HG02571 (cell line): ENCODE data around the gene MMGT1.

Experiments
- ATAC-seq: cut with Tn5 transposase; IDR thresholded peaks from one replicate; pipeline ENCODE4 v1.9.1; 2021; ENCODE audit warnings: mild to moderate bottlenecking, moderate library complexity; ENCODE audit not compliant: unreplicated experiment

Gene MMGT1

DNA sequence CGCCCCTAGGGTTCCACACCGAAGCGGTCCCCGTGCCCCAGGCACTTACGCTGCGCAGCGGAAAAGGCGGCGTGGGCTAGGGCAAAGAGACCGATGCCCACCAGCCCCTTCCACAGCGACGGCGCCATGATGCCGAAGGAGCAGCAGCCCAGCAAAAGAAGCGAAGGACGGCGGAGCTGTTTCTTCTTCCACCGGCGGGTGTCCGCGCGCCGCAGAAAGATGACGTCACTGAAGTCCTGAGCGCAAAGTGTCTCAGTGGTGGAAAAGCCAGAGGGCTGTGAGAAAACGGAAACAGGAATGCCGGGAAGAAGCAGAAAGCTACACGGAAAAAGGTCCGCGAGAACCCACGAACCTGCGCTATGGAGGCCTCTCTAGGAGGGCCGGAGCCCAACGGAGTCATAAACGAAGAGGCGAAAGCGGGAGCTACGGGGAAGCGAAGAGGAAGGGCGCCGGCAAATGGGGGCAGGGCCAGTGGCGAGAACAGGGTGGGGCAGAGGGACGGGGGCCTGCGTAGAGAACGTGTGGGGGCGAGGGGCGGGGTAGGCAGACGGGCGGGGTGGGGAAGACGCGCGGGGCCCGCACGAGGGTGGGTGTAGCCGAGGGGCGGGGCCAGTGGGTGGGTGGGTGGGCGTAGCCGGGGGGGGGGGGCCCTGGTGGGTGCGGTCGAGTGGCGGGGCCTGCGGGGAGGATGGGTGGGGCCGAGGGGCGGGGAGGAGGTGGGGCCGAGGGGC is at the start of gene MMGT1:
Gene MMGT1 (minus strand): TSS at position 441 of the 731 bp plus-strand sequence. CDS start 313 bp downstream, at position 128.
- ATAC-seq: peak; percentile 68

DNA sequence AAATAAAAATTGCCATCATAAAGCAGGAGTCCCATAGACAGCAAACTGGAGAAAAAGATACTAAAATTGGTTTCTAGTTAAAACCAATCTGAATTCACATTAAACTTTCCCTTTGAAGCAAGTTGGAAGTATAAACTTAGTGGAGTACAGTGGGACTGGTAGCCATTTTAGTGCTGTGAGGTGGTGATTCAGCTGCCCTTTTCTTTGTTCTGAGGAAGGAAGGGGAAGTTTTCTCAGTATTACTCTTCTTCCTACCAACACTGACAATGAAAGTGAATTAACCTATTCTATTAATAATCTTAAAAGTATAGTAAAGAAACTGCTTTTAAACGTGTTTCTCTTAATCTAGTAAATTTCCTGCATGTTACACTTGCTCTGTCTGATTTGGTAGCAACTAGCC is 48.1 kb upstream of the MMGT1 start:
- no peak for ATAC-seq

DNA sequence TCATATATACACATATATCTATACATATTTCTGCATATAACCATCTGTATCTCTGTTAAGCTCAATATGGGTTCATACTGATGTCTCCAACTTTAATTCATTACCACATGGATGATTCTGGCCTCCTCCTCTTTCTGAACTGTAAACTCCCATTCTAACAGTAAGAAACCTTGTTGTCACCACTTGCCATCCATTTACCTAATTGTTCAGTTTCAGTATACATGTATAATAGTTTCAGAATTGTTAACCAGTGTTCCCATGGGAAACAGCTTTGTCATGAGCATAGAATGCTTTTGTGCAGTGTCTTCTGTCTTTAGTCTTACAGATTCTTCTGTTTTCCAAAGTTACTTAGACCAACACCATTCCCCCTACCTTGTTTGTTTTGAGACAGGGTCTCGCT is 47.4 kb upstream of the MMGT1 start:
- peak; percentile 64 for ATAC-seq

DNA sequence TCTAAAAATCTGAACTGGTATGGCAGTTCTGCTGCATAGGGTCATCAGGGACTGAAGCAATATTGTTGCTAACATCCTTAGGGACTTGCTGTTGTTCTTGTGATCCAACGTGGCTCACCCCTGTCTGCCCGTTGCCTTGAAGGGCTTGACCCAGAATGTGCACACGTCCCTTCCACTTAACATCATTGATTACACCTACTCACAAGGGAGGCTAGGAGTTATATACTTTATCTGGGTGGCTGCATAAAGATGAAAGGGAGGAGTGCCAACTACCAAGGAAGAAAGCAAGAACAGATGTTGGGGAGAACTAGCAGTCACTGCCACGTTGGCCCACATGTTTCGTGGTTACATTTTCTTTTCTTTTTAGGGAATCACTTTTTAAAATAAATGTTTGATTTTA is 45.4 kb upstream of the MMGT1 start:
- ATAC-seq: no peak

DNA sequence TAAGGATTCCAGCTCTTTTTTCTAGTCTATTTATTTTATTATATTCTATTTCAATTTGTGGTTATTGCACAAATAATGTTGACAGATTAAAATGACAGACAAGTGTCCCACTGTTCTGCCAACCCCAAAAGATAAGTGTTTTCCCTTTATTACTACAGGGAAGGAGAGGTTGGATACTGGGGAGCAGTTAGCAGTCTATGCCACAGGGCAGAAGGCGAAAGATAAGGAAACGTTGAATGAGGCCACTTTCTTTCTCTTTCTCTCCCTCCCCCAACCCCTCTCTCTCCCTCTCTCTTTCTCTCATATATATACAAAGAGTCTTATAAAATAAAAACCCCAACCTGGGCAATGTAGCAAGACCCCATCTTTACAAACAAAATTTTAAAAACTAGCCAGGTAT is 43.1 kb upstream of the MMGT1 start:
- ATAC-seq: no peak

DNA sequence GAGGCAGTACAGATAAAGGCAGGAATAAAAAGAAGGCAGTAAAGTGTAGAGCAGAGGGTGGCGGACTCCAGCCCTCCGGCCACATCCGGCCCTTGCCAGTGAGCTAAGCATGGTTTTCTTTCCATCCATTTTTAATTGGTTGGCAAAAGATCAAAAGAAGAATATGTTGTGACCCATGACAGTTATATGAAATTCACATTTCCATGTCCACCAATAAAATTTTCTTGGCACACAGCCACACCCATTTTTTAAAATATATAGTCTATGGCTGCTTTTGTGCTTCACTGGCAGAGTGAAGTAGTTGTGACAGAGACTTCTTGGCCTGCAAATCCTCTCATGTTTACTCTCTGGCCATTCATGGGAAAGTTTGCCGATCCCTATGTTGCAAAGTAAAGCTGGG is 41.2 kb upstream of the MMGT1 start:
- no peak for ATAC-seq

DNA sequence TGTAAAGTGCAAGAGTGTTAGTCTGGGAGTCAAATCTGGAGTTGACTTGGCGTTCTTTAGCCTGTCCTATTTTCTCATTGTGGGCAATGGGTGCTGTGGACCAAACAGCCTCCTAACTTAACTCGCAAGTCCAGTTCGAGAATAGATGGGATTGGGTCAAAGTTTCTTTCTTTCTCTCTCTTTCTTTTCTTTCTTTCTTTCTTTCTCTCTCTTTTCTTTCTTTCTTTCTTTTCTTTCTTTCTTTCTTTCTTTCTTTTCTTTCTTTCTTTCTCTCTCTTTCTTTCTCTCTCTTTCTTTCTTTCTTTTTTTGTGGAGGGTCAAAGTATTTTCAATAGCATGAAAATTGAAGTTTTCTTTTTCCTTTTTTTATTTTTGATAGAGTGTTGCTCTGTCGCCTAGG is 14.5 kb upstream of the MMGT1 start:
- ATAC-seq: no peak

DNA sequence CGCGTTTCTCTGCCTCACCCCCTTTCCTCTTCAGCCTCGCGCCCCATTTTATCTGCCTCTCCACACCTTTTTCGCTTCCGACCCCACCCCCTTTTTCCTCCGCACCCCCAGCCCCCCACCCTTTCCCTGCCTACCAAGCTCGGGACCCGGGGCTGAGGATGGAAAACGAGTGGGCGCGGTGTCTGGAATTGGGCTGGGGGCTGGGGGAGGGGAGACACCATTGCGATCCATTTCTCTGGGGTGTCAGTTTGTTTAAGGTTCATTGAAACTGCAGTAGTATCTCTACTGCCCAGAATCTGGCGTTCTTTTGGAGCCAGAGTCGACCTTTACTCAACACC is 12.2 kb upstream of the MMGT1 start:
- ATAC-seq: no peak

DNA sequence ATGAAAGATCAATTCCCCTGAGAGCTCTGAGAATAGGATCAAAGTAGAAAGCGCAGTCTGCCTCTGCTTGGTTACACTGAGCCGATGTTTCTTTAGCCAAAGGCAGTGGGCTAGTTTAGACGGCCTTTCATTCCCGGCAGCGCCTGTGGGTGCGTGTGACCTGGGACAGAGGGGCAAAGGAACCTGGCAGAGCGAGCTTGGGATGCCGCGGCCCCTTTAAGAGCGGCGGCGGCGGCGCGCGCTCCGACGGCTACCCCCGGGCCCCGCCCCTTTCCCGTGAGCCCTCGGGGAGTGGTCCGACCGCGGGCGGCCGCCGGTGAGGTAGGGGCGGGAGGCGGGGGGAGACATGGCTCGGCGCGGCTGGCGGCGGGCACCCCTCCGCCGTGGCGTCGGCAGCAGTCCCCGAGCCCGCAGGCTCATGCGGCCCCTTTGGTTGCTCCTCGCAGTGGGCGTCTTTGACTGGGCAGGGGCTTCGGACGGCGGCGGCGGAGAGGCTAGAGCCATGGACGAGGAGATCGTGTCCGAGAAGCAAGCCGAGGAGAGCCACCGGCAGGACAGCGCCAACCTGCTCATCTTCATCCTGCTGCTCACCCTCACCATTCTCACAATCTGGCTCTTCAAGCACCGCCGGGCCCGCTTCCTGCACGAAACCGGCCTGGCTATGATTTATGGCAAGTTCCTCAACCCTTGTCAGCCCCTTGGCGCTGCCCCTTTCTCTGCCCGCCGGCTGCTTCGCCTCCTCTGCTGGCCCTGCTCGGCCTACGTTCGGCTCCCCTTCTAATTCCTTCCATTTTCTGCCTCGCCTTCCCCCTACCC is 11.6 kb upstream of the MMGT1 start, which contains the start of gene SLC9A6:
Gene SLC9A6 (plus strand): TSS at position 279 of the 816 bp plus-strand sequence. CDS start 224 bp downstream, at position 503.
- peak; percentile 89 for ATAC-seq

DNA sequence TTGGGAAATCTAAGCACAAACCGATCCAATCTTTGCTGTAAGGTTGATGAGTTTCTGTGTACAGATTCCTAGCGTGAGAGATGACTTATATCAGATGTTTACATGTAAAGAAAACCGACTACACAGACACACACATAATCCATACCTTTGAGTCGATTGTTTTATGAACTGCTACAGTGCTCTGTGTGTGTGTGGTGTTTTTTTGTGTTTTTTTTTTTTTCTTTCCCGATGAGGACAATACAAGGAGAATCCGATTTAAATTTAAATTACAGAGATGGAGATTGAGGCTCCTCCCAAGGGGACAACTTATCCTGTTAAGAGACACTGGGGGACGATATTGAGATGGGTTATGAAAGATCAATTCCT is 11.0 kb upstream of the MMGT1 start:
- no peak for ATAC-seq

DNA sequence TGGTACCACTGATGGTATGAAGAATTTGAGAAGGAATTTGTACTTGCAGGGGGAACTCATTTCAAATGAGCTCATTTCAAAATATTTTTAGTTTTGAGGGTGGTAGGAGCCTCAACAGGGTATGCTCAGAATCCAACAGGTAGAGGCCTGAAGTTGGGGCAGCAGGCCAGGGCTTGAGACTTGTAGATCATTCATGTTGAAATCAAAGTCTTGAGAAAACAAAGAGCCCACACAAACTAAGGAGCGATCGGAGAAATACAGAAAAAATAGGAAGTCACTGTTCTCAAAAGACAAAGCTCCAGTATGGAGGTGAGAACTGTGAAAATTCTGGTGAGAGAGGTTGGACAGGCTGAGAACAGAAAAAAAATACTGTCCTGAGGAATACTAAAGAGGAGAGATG is 10.5 kb upstream of the MMGT1 start:
- no peak for ATAC-seq

DNA sequence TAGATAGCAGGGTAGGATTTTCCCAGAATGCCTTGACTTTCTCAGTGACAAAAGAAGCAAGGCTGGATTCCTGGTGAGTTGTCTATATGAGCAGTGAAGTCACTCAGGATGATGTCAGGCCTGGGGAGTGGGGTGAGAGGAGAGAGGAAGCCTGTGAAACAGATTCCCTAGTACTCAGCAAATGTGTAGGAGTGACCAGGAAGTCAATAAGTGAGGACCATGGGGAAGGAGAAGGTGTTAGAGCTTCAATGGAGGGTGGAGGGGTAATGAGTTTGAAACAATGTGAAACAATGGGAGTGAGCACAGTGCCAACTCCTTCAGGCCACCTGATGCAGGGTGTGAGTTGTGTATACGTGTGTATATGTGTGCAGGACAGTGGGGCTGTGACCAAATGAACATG is 9.1 kb upstream of the MMGT1 start:
- no peak for ATAC-seq

DNA sequence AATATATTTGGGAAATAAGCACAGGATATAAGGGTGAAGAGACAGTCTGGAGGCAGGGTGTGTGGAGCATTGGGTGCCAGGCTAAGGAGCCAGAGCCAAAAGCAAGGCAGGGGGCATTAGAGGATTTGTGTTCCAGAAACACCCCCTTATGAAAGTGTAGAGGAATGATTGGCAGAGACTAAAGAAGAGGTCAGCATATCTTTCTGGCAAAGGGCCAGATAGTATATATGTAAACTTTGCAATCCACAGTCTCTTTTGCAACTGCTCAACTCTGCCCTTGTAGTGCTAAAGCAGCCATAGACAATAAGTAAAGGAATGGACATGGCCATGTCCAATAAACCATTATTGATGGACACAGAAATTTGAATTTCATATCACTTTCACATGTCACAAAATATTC is 7.9 kb upstream of the MMGT1 start:
- no peak for ATAC-seq

DNA sequence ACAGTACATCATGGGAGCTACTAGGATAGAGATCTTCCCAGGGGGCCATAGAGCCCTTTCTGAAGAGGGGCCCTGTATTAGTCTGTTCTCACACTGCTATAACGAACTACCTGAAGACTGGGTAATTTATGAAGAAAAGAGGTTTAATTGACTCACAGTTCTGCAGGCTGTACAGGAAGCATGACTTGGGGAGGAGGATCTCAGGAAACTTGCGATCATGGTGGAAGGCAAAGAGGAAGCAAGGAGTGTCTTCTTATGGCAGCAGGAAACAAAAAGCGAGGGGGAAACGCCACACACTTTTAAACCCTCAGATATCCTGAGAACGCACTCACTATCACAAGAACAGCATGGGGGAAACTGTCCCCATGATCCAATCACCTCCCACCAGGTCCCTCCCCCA is 7.2 kb upstream of the MMGT1 start:
- no peak for ATAC-seq

DNA sequence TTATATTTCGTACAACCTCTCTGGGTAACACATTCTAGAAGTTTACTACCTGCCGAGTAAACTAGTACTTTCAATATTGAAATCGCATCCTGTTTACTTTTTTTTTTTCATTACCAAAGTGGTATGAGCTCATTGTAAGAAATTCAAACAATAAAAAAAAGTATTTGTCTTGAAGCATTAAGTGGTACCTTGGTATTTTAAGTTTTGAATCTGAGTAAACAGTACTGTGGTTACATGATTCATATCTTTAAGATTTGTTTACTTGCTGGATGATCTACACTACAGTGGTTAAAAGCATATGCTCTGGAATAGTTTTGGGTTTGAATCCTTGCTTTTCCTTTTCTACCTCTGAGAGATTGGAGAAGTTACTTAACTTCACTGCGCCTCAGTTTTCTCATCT is 3.8 kb upstream of the MMGT1 start:
- no peak for ATAC-seq

DNA sequence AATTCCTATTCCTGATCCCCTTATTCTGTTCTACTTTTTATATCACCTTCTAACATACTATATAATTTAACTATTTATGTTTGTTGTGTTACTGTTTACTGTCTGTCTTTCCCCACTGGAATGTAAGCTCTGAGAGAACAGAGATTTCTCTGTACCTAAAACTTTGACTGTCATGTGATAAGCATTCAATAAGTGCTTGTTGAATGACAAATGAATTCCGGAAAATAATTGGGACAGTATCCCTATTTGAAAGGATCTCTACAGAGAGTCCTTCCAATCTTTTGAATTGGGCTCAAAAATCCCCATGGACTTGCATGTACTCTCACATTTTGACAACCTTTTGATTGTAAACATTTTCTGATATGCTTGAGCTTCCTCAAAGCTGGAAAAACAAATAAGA is 1.6 kb upstream of the MMGT1 start:
- no peak for ATAC-seq

DNA sequence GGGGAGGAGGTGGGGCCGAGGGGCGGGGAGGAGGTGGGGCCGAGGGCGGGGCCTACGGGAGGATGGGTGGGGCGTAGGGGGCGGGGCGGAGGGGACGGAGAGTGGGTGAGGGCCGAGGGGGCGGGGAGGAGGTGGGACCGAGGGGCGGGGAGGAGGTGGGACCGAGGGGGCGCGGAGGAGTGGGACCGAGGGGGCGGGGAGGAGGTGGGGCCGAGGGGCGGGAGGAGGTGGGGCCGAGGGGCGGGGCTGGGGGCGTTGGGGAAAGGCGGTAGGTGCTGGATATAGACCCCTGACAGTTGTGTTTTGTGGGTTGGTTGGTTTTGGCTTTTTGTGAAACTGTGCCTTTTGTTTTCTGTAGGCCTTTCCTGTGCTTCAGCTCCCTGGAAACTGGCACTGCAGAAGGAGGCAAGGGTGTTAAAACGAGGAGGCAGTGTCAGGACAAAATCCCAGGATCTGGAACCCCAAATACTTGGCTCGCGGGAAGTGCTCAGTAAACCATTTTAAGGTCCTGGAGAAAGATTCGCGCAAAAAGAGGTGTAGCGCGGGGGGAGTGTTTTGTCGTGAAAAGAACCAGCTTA is 580 bp upstream of the MMGT1 start:
- no peak for ATAC-seq

DNA sequence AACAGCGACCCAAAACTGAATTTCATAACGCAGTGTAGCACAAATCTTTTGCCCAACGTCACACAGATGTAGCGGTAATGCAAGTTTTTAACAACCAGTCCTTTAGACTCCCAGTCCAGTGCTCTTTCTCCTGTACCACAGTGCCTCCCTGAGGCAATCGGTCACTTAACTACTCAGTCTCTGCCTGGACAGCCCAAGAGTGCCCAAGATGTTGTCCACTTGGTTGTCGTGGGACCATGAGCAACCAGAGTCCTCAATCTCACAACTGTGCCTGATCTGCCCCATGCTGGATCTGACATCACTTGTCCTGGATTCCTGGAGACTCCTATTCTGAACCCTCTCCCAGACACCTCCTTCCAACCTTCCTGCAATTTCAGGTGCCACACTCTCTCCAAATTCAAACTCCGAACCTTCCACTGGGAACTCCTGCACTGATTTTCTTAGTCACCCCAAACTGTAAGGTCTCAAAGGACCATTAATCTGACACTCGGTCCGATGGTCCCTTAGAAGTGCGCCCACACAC is 702 bp downstream of the MMGT1 start:
- peak; percentile 41 for ATAC-seq

DNA sequence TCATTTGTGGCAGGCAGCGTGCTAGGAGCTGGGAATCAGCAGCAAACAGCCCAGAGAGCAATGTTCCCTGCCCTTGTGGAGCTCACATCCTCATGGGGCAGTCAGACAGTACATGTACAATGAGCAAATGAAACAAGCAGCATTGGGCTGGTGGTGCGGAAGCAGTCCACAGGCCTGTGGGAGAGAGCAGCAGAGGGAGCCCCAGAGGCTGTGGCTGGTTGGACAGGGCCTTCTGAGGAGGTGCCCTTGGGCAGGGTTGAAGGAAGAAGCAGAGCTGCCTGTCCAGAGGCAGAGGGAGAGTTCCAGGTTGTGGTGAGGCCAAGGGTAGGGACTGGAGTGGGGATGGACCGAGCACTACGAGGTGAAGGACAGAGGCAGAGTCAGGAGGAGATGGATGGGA is 22.5 kb downstream of the MMGT1 start:
- no peak for ATAC-seq

DNA sequence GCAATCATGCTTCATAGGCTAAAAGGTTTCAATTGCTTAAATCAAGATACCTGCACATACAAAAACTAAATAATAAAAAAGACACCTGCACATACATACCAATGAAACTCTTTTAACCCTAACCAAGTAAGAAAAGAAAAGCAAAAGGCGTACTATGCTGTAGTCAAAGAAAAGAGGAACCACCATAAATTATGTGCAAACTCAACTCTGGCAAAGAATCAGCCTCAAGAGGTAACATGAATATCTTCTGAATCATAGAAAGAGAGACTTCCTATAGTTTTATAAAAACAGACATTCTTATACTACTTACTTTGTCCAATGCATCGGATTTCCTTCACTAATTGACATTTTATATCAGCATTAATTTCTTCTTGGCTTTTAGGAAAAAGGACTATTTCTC is 29.3 kb downstream of the MMGT1 start:
- no peak for ATAC-seq

DNA sequence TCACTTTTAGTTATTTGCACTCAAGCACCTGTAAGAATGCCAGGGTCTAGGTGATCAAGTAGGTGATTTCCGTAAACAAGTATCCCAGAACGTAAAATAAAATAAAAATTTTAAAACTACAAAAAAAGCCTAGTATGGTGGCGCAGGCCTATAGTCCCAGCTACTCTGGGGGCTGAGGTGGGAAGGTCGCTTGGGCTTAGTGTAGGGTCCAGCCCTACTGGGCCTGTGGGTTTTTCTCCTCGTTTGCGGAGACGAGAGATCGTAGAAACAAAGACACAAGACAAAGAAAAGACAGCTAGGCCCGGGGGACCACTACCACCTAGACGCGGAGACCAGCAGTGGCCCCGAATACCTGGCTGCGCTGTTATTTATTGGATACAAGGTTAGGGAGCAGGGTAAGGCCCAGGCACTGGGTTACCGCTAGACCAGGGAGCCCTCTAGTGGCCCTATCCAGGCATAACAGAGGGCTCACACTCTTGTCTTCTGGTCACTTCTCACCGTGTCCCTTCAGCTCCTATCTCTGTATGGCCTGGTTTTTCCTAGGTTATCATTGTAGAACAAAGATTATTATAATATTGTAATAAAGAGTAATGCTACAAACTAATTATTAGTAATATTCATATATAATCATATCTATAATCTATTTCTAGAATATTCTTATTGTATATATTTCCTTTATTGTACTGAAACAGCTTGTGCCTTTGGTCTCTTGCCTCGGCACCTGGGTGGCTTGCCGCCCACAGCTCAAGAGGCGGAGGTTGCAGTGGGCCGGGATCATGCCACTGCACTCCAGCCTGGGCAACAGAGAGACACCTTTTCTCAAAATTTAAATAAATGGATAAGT is 41.9 kb downstream of the MMGT1 start:
- no peak for ATAC-seq
